GM21619 (cell line): ENCODE data around the gene CPXM2.

ENCODE experiments used
- ATAC-seq: cut with Tn5 transposase; IDR thresholded peaks from one replicate; pipeline ENCODE4 v1.9.1; 2021; ENCODE audit not compliant: unreplicated experiment

CPXM2 gene

DNA sequence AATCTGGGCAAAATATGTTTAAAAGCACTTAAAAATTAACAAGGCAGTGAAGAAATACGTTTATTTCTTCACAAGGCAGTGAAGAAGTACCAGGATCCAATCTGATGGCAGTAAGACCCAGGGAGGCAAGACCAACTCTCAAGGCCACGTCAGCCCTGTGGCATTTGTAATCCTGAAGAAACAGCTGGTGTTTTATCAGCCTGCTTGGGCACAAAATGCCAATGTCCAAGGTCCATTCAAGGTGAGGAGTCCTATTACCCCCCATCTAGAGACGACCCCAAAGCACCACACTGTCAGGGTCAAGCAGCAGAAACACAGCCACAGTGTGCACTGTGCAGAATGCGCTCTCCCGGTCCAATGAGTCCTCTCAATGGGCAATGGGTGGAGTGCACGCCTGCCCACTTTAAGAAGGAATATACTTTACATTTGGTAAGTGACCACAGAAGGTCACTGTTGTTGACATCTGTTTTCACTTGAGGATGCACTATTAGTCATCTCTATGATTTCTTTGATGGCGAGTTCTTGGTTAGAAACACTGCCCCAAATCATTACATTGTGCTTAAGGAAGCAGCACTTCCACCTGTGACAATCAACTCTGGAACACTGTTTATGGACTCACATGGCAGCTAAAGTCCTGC is 12.8 kb downstream of the CPXM2 start:
- no peak for ATAC-seq

DNA sequence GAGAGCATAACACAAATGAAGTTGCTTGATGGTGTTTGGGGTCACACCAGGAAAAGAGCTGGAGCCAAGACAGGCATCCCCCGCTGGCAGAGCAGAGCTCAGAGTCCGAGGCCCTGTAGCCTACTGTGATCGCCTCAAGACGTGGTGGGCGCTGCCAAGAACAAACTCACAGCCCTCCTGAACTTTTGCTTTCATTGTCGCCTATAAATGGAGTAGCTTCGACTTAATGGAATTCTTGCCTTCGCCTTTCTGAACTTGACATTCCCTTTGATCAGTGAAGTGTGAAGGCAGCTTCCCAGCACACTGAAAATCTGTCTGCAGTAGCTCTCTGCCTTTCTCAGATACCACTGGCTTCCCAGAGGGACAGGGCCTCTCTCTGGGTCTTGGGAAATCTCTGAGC is 21.3 kb downstream of the CPXM2 start:
- ATAC-seq: no peak

DNA sequence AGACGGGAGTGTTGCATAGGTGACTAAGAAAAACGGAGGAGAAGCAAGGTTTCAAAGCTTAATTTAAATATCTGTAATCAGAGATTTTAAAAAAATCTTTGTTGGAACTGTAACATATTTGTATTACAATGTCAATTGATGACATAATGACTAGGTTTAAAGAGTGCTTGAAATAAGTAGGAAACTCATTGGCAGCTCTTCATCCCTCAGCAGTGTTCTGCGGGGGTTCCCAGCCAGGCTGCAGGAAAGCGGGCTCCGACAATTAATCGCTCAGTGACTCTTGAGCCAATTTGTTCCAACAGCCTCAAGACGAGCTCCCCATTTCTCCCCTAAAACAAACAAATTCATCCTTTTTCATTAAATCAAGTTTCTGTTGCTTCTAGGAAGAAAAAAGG is 22.6 kb downstream of the CPXM2 start:
- no peak for ATAC-seq

DNA sequence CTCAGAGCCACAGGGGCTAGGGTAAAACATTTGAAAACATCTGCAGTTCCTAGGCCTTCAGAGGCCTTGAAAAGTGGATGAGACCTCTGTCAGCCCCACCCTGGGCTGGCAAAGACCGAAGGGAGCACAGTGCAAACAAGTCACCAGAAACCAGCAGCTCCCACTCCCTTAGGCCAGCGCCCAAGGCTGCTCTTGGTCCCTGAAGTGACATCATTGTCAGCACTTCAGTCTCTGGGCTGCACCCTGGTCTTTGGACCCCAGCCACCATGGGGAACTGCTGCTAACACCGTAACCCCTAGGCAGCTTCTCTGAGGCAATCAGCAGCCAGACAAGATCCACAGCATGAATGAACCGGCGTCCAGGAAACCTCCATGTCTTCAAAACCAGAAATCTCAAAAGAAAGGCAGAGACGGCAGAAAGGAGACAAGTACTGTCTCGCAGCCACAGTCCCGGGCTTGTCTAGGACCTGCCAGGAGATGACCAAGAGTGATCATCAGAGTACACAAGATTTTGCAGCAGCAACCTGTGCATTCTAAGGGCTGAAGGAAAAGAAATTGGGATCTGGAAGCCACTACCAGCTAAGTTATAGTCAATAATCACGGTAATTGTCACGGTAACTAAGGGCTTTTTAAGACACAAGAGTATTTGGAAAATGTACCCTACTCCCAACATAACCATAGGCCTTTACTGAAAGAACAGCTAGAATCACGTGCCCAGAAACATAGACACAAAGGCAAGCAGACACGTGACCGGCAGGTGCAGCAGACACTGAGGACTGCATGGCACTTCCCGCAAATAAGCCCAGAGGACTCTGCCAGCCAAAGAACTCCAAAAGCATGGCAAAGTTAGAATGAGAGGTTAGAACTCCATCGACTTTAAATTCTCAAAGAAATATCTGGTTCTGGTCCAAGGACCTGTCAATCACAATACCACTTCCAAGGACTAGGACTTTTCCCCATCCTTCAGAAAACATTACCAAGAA is 23.3 kb downstream of the CPXM2 start:
- ATAC-seq: no peak

DNA sequence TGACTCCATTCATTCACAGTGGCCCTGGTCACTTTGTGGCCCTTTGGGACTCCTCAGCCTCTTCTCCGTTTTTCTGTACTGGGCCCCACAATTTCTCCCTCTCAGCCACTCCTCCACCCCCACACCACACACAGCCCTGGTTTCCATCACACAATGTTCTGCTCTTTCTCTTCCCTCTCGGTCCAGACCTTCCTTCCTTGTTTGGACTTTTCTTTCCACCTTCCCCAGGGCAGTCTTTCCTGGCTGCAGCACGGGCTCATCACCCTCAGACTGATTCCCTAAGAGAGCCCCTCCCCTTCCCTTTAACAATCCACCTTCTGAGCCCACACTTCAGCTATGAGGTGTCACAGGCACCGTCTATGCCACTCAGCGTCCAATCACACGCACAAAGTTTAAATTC is 25.7 kb downstream of the CPXM2 start:
- ATAC-seq: no peak

DNA sequence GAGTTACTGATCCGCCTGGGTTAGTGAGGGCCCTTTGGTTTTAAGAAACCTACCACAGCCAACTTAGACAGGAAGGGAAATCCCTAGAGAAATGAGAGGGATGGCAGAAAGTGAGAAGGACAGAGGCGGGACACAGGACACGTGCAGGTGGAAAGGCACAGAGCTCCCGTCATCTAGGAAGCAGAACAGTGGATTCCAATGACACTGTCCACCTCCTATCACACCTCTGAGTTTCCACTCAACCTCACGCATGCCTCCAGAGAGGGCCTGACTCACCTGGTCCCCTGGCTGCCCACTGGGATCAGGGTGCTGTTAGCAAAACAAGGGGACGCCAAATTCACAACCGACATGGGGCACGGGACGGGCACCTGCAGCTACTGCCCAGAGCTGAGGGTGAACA is 26.3 kb downstream of the CPXM2 start:
- ATAC-seq: no peak

DNA sequence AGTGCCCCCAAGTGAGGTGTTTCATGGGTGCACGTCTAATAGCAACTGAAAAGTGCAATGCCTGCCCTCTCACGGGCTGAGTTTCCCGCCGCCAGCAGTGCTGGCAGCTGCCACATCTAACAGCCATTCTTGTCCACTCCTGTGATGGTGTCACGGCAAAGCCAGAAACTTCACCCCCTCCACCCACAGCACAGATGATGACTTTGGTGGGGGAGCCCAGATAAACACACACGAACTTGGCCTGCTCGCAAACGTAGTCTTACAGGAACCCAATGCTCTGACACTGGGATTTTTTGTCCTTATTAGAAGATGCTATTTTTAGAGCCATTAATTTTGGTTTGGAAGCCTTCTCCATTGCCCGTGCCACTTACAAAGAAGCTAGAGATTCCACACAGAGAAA is 26.7 kb downstream of the CPXM2 start:
- ATAC-seq: no peak

DNA sequence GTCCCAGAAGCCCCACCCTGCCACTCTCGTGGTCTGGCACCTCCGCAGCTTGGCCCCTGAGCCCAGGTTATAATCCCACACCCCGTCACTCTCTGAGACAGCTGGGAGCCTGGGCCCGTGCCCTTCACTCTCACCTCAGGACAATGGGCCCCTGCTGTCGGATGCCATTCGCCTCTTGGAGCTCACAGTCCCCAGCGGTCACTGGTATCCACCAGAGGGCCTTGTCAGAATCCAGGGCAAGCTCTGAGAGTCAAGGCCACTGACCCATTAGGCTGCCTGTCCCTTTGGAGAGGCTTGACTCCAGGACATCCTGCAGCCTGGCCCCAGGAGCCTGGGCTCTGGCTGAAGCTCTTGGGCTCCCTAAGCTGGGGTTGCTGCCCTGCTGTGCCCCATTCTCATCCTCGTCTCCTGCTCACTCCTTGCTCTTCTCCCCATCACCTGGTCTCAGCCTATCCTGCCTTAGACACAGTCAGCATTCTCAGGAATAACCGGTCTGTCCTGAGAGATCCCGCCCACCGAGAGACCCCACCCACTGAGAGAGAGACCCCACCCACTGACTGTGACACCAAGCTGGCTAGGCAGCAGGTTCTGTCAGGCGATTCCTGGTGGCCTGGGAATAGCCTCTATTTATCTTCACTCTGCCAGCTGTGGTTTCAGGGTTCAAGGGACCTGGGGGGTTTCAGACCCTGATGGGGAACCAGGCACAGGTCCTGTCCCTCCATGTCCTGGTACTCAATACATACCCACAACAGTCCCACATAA is 27.7 kb downstream of the CPXM2 start:
- ATAC-seq: no peak

DNA sequence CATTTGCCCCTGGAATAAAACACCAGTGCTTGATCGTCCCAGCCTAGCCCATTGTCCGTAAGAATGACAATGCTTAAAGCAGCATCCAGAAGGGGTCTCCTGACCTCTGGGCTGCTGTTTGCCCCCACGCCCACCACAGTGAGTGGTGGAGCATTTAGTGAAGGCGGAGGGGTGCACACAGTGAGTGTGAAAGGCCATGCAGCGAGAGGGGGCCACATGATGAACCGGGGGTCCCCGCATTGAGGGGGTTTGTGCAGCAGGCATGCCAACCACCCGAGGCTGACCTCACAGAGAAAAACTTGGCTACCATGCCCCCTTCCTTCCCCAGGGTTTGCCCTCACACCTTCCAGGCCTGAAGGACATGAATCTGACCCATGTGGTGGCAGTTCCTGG is 28.4 kb downstream of the CPXM2 start:
- no peak for ATAC-seq

DNA sequence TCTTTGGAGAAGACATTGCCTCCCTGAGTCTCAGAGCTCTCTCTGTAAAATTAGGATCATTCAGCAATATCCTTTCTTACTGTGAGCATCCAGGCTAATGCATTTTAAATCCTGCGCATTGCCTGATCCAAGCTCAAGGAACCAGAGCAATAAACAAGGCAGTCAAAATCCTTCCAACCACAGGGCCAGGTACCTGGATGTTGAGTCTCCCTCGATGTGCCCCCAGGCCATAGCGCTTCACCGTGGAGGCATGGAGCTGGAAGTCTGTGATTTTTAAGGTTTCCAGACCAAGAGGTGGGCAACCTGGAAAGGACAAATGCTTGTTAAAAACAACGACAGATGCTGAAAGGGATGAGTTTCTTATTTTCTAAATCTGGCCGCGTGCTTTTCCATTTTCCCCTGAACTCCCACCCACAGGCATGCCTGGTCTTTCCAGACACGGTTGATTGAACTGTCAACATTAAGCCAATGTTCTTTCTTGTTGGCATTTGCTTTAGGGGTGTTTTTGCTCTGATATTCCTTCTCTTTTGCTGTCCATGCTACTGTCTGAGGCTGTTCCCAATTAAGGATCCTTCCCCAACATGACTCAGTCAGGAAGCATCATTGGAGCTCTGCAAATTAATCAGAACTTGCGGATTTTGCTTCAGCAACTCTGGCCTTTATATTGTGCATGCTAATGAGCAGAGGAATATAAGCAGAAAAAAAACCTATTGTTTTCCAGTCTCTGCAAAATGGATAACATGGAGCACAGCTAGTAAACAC is 29.0 kb downstream of the CPXM2 start:
- ATAC-seq: no peak

DNA sequence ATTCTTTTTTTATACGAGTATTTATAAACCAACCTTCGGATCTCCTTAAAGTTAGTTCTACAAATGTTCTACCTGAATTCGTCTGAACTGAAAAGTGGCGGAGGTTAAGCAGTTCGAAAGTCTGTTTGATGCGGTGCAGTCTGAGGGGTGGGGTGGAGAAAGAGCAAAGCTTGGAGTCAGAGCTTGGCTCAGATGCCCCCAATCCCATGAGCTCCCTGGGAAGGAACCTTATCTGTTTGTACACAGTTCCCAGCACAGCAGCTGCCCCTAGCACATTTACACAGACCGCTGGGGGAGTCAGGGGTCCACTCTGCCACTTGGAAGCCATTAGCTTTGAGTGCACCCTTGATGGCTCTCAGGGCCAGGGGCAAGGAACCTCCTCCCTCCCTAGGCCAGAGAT is 30.8 kb downstream of the CPXM2 start:
- ATAC-seq: no peak

DNA sequence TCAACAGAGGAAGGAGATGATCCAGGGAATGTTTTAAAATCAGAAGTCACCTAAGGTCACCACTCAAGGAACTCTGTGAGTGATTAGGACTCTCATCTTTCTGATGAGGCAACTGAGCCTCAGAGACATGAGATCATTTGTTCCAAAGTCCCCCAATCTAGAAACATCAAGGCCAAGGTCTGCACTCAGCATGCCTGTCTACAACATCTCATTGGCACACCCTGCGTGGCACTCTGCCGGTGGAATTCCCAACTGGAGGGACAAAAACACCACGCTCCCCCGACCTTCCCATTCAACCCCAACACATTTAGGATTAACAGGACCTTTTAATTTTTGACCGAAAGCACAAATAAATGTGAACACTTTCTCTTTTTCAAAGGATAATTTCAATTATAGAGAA is 31.4 kb downstream of the CPXM2 start:
- ATAC-seq: no peak

DNA sequence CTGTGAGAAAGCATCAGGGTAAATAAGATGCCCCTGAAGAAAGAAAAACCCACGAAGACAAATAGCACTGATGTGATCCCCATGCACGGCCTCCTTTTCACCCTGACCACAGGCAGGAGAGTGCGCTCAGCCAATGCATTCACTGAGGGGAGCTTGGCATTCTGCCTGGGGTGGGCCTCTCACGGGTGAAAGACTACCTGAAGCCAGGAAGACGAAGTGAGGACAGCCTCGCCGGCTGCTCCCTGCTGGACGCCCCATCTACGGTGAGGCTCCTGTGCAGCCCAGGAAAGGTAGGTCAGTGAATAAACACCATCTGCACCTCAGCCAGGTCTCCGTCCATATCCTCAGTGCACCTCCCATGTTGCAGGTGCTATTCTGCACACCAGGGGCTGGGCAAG is 32.0 kb downstream of the CPXM2 start:
- ATAC-seq: no peak

DNA sequence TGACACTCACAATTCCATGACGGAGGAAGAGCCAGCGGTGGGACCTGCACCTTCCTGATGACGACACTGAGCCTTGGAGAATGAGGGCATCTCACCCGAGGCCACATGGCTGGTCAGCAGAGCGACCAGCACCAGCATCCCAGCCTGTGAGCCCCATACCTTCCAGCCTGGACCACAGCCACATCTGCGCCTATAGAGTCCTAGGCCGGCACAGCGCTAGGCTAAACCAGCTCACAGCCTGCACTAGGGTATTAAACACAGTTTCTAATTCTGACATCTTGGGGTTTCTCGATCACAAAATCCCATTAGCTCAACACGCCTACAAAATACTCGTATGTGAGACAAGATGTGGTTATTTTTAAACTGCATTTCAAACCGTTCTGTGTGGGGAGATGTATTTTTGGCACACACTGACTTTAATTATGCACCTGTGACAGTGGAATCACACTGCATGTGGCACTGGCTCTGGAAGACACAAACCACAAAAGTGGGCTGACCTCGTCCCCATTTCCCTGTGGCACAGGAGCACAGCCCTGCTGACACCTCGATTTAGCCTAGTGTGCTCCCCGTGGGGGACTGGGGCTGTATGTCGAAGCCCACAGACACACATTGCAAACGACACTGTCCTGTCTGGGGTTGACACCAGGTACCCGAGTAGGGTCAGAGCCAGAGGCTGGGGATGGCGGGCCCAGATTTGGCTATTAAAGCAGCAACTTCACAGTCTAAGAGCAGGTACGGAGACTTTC is 32.5 kb downstream of the CPXM2 start:
- no peak for ATAC-seq

DNA sequence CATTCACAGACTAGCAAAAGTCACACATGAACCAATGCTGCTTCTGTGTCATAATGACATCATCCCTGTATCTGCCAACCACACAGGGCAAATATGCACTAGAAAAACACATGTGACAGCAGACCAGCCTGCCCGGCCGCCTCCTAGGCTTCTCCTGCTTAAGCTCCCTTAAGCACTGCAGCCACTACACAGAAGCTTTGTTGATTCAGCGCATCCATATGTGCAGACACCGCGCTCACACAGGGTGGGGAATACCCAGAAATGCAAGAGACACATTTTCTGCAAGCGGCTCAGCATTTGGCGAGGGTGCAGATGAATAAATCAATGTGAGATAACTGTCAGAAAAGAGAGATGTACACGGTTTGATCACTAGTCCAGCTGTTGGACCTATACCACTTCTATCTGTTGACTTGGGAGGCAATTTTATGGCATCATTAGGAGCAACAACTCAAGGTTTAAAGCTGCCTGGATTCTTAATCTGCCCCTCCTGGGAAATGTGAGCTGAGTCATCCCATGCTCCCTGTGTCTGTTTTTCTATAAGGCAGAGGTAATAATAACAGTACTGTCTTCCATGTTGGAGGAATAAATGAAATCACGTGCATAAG is 33.4 kb downstream of the CPXM2 start:
- ATAC-seq: no peak

DNA sequence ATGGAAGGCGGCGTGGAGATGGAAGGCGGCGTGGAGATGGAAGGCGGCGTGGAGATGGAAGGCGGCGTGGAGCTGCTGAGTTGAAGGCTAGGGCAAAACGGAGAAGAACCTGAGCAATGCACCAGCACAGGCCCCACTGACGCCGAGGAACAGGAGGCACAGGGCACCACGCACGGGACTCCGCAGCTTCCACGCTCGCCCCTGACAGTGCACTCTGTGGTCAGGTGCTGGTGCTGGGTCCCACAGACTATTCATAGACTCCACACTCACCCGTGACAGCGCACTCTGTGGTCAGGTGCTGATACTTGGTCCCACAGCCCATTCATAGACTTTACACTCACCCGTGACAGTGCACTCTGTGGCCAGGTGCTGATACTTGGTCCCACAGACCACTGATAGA is 34.0 kb downstream of the CPXM2 start:
- no peak for ATAC-seq

DNA sequence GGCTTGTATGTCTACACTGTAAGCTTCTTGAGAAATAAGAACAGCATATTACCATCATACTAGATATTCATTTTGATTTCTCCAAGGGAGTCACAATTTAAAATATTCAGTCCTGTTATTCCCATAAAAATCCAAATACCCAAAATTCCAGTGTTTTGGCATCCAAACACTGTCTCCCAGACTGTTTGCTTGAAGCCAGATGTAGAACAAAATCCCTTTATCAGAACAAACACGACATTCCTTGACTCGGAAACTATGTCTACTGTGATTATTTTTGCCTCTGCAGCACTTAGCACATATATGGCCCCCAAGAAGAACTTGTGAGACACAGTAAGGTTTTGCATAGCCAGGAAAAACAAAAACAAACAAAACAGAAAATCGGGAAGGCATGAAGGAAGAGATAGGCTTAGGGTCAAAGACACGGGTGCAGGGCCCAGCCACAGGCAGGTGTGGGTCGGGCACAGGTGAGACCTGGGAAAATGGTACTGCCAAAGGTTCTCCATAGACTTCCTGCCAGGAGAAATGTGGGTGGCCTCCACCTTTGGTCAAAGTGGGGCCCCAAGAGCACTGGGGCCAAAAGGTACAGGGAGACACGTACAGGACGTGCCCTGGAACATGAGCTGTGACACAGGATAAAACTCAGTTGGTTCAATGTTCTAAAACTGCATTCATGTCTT is 36.5 kb downstream of the CPXM2 start:
- ATAC-seq: no peak

DNA sequence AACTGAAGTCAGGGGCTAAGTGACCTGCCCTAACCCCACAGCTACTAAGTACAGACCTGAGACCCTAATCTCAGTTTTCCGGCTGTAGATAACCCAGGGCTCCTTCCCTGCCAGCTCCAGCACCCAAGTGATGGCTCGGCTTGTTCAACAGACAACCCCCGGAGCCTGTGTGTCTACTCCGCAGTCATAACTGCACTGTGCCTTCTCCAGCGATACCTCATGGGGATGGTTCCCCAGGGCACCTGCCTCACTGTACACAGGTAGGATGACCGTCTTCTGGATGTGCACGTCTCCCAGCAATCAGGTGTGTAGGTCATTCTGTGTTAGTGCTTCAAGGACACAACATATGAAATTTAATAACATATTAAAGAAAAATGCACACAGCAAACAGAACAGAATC is 37.1 kb downstream of the CPXM2 start:
- ATAC-seq: no peak

DNA sequence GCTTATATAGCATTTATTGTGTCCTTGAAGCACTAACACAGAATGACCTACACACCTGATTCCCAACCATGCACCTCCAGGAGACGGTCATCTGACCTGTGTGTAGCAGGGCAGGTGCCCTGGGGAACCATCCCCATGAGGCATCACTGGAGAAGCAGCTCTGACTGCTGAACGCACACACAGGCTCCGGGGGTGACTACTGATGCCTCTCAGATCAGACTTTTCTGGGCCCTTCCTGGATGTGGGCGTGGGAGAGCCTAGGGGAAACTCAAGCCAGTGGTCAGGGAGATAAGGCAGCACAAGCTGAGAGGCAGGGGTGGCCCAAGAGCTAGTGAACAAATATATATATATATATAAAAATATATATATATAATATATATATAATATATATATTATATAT is 37.6 kb downstream of the CPXM2 start:
- no peak for ATAC-seq
